SK-N-SH (cell line): Measurements from ENCODE around the gene SNRNP200. TPM values are rescaled to one million over a fixed set of nuclear protein-coding genes. Genes with fewer than 3 reads are reported as not detected.

ENCODE experiments used
- CTCF ChIA-PET: fragments of 300-600, 350-600 bp; formaldehyde crosslinking; extraction: SDS; loops from one replicate; lab custom pipeline; 2021; lab: Yijun Ruan, JAX
- POLR2A ChIA-PET: fragments of 350-600 bp; sonication (Branson Sonifier 250); formaldehyde crosslinking; extraction: SDS; loops from one replicate; lab custom pipeline; 2020; ENCODE audit warnings: antibody characterized with exemption, inconsistent platforms; lab: Yijun Ruan, JAX
- DNase-seq: peaks from one replicate; pipeline ENCODE4 v3.0.0; 2012
- H2AFZ ChIP-seq: fragments of 200-600 bp; sonication (generic); 2 replicates; pipeline ENCODE4 v1.8.1; 2016; ENCODE audit warnings: antibody characterized with exemption, mild to moderate bottlenecking, low read depth
- H3F3A ChIP-seq: fragments of 200-600 bp; sonication (generic); replicated peaks from 2 replicates; pipeline ENCODE3; 2016; ENCODE audit warnings: antibody characterized with exemption, mild to moderate bottlenecking; ENCODE audit not compliant: insufficient read depth
- H3K27ac ChIP-seq, 2 experiments: fragments of 200-500 bp in 1 of 2; fragments of 200-600 bp in 1 of 2; sonication (Bioruptor generic) in 1 of 2; sonication (generic), shearing (Covaris generic) in 1 of 2; 2 replicates each; pipeline versions ENCODE4 v1.5.1 to v1.6.1; 2014 to 2016; ENCODE audit warnings: low read depth in 2 of 2, inconsistent platforms in 1 of 2, low read length in 1 of 2, mild to moderate bottlenecking in 1 of 2, mixed read lengths in 1 of 2
- H3K27me3 ChIP-seq: fragments of 200-600 bp; sonication (generic), shearing (Covaris generic); 2 replicates; pipeline ENCODE4 v1.6.1; 2016; ENCODE audit warnings: mixed run types; ENCODE audit not compliant: insufficient read depth
- H3K36me3 ChIP-seq, 2 experiments: fragments of 200-500 bp in 1 of 2; fragments of 200-600 bp in 1 of 2; sonication (Bioruptor generic) in 1 of 2; sonication (generic) in 1 of 2; replicated peaks in 1 of 2; 2 replicates each; pipeline versions ENCODE3 to v1.5.1; 2014 to 2016; ENCODE audit warnings: low read length in 1 of 2, mild to moderate bottlenecking in 1 of 2; ENCODE audit not compliant: insufficient read depth in 2 of 2, control insufficient read depth in 1 of 2
- H3K4me1 ChIP-seq, 2 experiments: fragments of 200-500 bp in 1 of 2; fragments of 200-600 bp in 1 of 2; sonication (Bioruptor generic) in 1 of 2; sonication (generic), shearing (Covaris generic) in 1 of 2; 2 replicates each; pipeline versions ENCODE4 v1.5.1 to v1.6.1; 2014 to 2016; ENCODE audit warnings: low read depth in 1 of 2, low read length in 1 of 2, mixed run types in 1 of 2; ENCODE audit not compliant: insufficient read depth in 2 of 2, control insufficient read depth in 1 of 2
- H3K4me2 ChIP-seq: fragments of 200-600 bp; sonication (generic), shearing (Covaris generic); 2 replicates; pipeline ENCODE4 v1.6.1; 2017; ENCODE audit warnings: mixed run types
- H3K4me3 ChIP-seq, 2 experiments: fragments of 200-500 bp in 1 of 2; fragments of 200-600 bp in 1 of 2; sonication (Bioruptor generic) in 1 of 2; sonication (generic), shearing (Covaris generic) in 1 of 2; 2 replicates each; pipeline versions ENCODE4 v1.5.1 to v1.8.1; 2014 to 2016; ENCODE audit warnings: low read depth in 2 of 2, inconsistent platforms in 1 of 2, low read length in 1 of 2, mild to moderate bottlenecking in 1 of 2, mixed read lengths in 1 of 2, moderate library complexity in 1 of 2
- H3K79me2 ChIP-seq: fragments of 200-600 bp; sonication (generic); 2 replicates; pipeline ENCODE4 v1.8.1; 2017; ENCODE audit warnings: mild to moderate bottlenecking; ENCODE audit not compliant: insufficient read depth
- H3K9ac ChIP-seq: fragments of 200-600 bp; sonication (generic); 2 replicates; pipeline ENCODE4 v1.6.1; 2017; ENCODE audit warnings: mixed run types
- H3K9me2 ChIP-seq: fragments of 200-600 bp; sonication (generic); 2 replicates; pipeline ENCODE4 v1.6.1; 2017; ENCODE audit warnings: mixed run types
- H3K9me3 ChIP-seq: fragments of 200-600 bp; sonication (generic); 2 replicates; pipeline ENCODE4 v1.6.1; 2017; ENCODE audit warnings: mixed run types, mild to moderate bottlenecking, moderate library complexity
- H4K20me1 ChIP-seq: fragments of 200-600 bp; sonication (generic); 2 replicates; pipeline ENCODE4 v1.6.1; 2017; ENCODE audit warnings: mild to moderate bottlenecking, mixed run types; ENCODE audit not compliant: insufficient read depth
- CHD2 ChIP-seq: fragments of 150-350 bp; IDR thresholded peaks from 2 replicates; pipeline ENCODE4 v1.6.1; 2018; ENCODE audit warnings: low read length; ENCODE audit not compliant: partially characterized antibody
- ELF1 ChIP-seq: IDR thresholded peaks from 2 replicates; pipeline ENCODE4 v1.4.0; 2012
- EP300 ChIP-seq, 2 experiments: IDR thresholded peaks; 2 replicates each; pipeline versions ENCODE4 v1.4.0 to v1.6.1; 2012; ENCODE audit warnings: borderline replicate concordance in 1 of 2, low read depth in 1 of 2, low read length in 1 of 2
- FOXM1 ChIP-seq: IDR thresholded peaks from 2 replicates; pipeline ENCODE4 v1.4.0; 2012; ENCODE audit warnings: low read depth, mild to moderate bottlenecking
- GABPA ChIP-seq: IDR thresholded peaks from 2 replicates; pipeline ENCODE4 v1.4.0; 2012; ENCODE audit warnings: low read depth, mild to moderate bottlenecking
- GATA2 ChIP-seq: sonication (generic); formaldehyde crosslinking; IDR thresholded peaks from 2 replicates; pipeline ENCODE4 v1.5.0; 2020; ENCODE audit warnings: mild to moderate bottlenecking, missing genetic modification reagents
- MEF2A ChIP-seq: IDR thresholded peaks from 2 replicates; pipeline ENCODE4 v1.4.0; 2012; ENCODE audit warnings: low read depth, borderline replicate concordance
- MXI1 ChIP-seq: IDR thresholded peaks from 2 replicates; pipeline ENCODE4 v1.6.1; 2012; ENCODE audit warnings: mild to moderate bottlenecking, low read depth, low read length, improper control_type of control experiment
- NFIC ChIP-seq: IDR thresholded peaks from 2 replicates; pipeline ENCODE4 v1.4.0; 2012; ENCODE audit warnings: borderline replicate concordance
- PBX3 ChIP-seq: IDR thresholded peaks from 2 replicates; pipeline ENCODE4; 2012
- RAD21 ChIP-seq: IDR thresholded peaks from 2 replicates; pipeline ENCODE4 v1.6.1; 2012; ENCODE audit warnings: mild to moderate bottlenecking, low read length
- RFX5 ChIP-seq: IDR thresholded peaks from 2 replicates; pipeline ENCODE4 v1.6.1; 2012; ENCODE audit warnings: mild to moderate bottlenecking, improper control_type of control experiment, low read length
- RXRA ChIP-seq: IDR thresholded peaks from 2 replicates; pipeline ENCODE4 v1.4.0; 2012; ENCODE audit warnings: low read depth, mild to moderate bottlenecking, borderline replicate concordance
- SMC3 ChIP-seq: IDR thresholded peaks from 2 replicates; pipeline ENCODE4 v1.6.1; 2012; ENCODE audit warnings: low read depth, low read length, improper control_type of control experiment
- TAF1 ChIP-seq: IDR thresholded peaks from 2 replicates; pipeline ENCODE4 v1.6.1; 2012; ENCODE audit warnings: low read depth, mild to moderate bottlenecking, low read length, moderate library complexity, borderline replicate concordance
- TCF12 ChIP-seq: IDR thresholded peaks from 2 replicates; pipeline ENCODE4 v1.4.0; 2012
- TEAD4 ChIP-seq: IDR thresholded peaks from 2 replicates; pipeline ENCODE4 v1.4.0; 2012; ENCODE audit warnings: mild to moderate bottlenecking, borderline replicate concordance; ENCODE audit not compliant: insufficient read depth
- USF1 ChIP-seq: IDR thresholded peaks from 2 replicates; pipeline ENCODE4 v1.4.0; 2012; ENCODE audit warnings: low read depth, borderline replicate concordance
- YY1 ChIP-seq: IDR thresholded peaks from 2 replicates; pipeline ENCODE4 v1.4.0; 2012; ENCODE audit warnings: low read depth, mild to moderate bottlenecking
- WGBS: methylation state at CpG from one replicate; pipeline ENCODE4 v1.1.6; 2017; ENCODE audit warnings: low lambda C conversion rate; 5-methylcytosine and 5-hydroxymethylcytosine counted together
- polyA plus RNA-seq, 3 experiments: library from polyadenylated mRNA; depleted of rRNA; stranded (reverse); fragments of >200 nt; gene quantifications; 2 replicates each; pipeline ENCODE4 v1.2.3, GENCODE V29; 2012

SNRNP200 gene
- polyA plus RNA-seq, 1 of the 3 experiments (the other 2 are of a cell fraction) = 165 TPM

GRCh38 chr2:96260387-96261260 lies 44.7 kb downstream of the SNRNP200 start (continued):
- TF ChIP-seq FOXM1 (no peak), RXRA (peak; percentile 78; the same call in 1 of the 2 replicates), NFIC (no peak), YY1 (no peak), RAD21 (peak; percentile 61), RFX5 (no peak), USF1 (peak; percentile 30; the same call in 1 of the 2 replicates), MEF2A (no peak), PBX3 (no peak; the same call in 1 of the 2 replicates), MXI1 (0 out of 2 replicates have a peak, but pooled peaks have one; percentile 16), TEAD4 (no peak), EP300 (IDR thresholded peaks at IDR 0.05; ENCODE audit: borderline replicate concordance in 1 of 2, low read depth in 1 of 2, low read length in 1 of 2) (0 out of 4 replicates have a peak, but pooled peaks of 1 of the 2 experiments have one; percentile 6)
- TF ChIP-seq, all 33 proteins: peak for 15

- Histone ChIP-seq H3K79me2 (peaks cover 96% of the 10 kb centered on the region), H4K20me1 (peaks cover 53% of the 10 kb centered on the region), H3K36me3 (peaks cover 20 to 28% of the 10 kb centered on the region in 2 experiments), H3K9ac (no peak overlapping the region), H2AFZ (no peak overlapping the region), H3K27ac (peak overlapping the region; percentile 70), H3K9me3 (no peaks in the 10 kb centered on the region), H3K9me2 (no peaks in the 10 kb centered on the region), H3K4me2 (peak overlapping the region; percentile 71), H3K4me1 (peaks cover 33 to 46% of the 10 kb centered on the region in 2 experiments), H3F3A (peaks cover 18% of the 10 kb centered on the region), H3K4me3 (no peak overlapping the region), H3K27me3 (no peaks in the 10 kb centered on the region)
- WGBS = 100% methylated on average over 4 of the region's 5 CpGs
- ChIA-PET CTCF (interaction anchor here (1.2 to 4.0 kb wide), 6 partner anchors 29 to 267 kb away, joined by 5 to 24 read pairs (median 14); partner anchors contain the start of gene ANKRD36C), POLR2A (interaction anchor here (2.2 kb wide), 1 partner anchor 51 kb away, joined by 6 read pairs; the partner anchor contains the start of gene STARD7)
- no peak for TF ChIP-seq ELF1
- TF ChIP-seq SMC3 = no peak
- no peak for TF ChIP-seq TAF1
- no peak for TF ChIP-seq EP300 (IDR thresholded peaks at IDR 0.05; ENCODE audit: borderline replicate concordance in 1 of 2, low read depth in 1 of 2, low read length in 1 of 2)
- TF ChIP-seq CHD2 = no peak
- no peak for TF ChIP-seq TCF12
- TF ChIP-seq GATA2 = no peak
- no peak for TF ChIP-seq GABPA
- DNase-seq = no peak
These were observed 45.8 kb downstream of the SNRNP200 start for GRCh38 chr2:96259497-96259921.
